Stimulated activated CD8-positive, alpha-beta memory T cell treated with anti-CD3 and anti-CD28 coated beads, Interleukin-7, amount 100 ng/mL, for 4 hours (primary cell): ENCODE data around the gene TAF7L.
"Not testable (repeated sequence)": the region's sequence is repeated elsewhere in the genome, so short reads cannot be mapped to it uniquely, and the experiment has no call there.

Experiments
- DNase-seq, 2 donors: peaks; one replicate each; pipeline ENCODE4 v3.0.0-alpha.2; 2020; ENCODE audit warnings: low read depth in 2 of 2

Gene TAF7L

GRCh38 chrX:101290957-101291603 lies at the start of gene TAF7L:
TAF7L (minus strand) TSS chrX:101291334; CDS start chrX:101287543, 3,791 bp downstream.
- DNase-seq = no peak

GRCh38 chrX:101337776-101338271 lies 46.7 kb upstream of the TAF7L start:
- DNase-seq = no peak

- not testable (repeated sequence) for DNase-seq
Observed at GRCh38 chrX:101334310-101334709, 43.2 kb upstream of the TAF7L start.

GRCh38 chrX:101326600-101326999 lies 35.5 kb upstream of the TAF7L start:
- DNase-seq = not testable (repeated sequence)

GRCh38 chrX:101303790-101304189 lies 12.7 kb upstream of the TAF7L start:
- no peak for DNase-seq

- DNase-seq = not testable (repeated sequence)
Observed at GRCh38 chrX:101295603-101296002, 4.5 kb upstream of the TAF7L start.

GRCh38 chrX:101287402-101287801 lies 3.7 kb downstream of the TAF7L start:
- DNase-seq = no peak

- DNase-seq = no peak
Observed at GRCh38 chrX:101276238-101276637, 14.9 kb downstream of the TAF7L start.

- DNase-seq = no peak
Observed at GRCh38 chrX:101274198-101274597, 16.9 kb downstream of the TAF7L start.

- DNase-seq = no peak
Observed at GRCh38 chrX:101265869-101266428, 25.2 kb downstream of the TAF7L start.

GRCh38 chrX:101263766-101264165 lies 27.4 kb downstream of the TAF7L start:
- DNase-seq = no peak

GRCh38 chrX:101262590-101262989 lies 28.5 kb downstream of the TAF7L start:
- DNase-seq = no peak

- no peak for DNase-seq
Observed at GRCh38 chrX:101260435-101260834, 30.7 kb downstream of the TAF7L start.

- DNase-seq = no peak
Observed at GRCh38 chrX:101258259-101258581, 32.9 kb downstream of the TAF7L start.

GRCh38 chrX:101257448-101258258 lies 33.5 kb downstream of the TAF7L start:
- DNase-seq = no peak

- DNase-seq = no peak
Observed at GRCh38 chrX:101252634-101253033, 38.5 kb downstream of the TAF7L start.

- DNase-seq = no peak
Observed at GRCh38 chrX:101241531-101241930, 49.6 kb downstream of the TAF7L start.

GRCh38 chrX:101237041-101237440 lies 54.1 kb downstream of the TAF7L start:
- DNase-seq = no peak

GRCh38 chrX:101232316-101232715 lies 58.8 kb downstream of the TAF7L start:
- no peak for DNase-seq

- DNase-seq = no peak
Observed at GRCh38 chrX:101231080-101231479, 60.1 kb downstream of the TAF7L start.

GRCh38 chrX:101230636-101231035 lies 60.5 kb downstream of the TAF7L start:
- no peak for DNase-seq

- DNase-seq = no peak
Observed at GRCh38 chrX:101229170-101229569, 62.0 kb downstream of the TAF7L start.

- no peak for DNase-seq
Observed at GRCh38 chrX:101223226-101223625, 67.9 kb downstream of the TAF7L start.
